GM23338 (cell line): ENCODE measurements around the gene NR4A1. TPM values are rescaled to one million over a fixed set of nuclear protein-coding genes. Genes with fewer than 3 reads are reported as not detected.

Source experiments
- ATAC-seq: fragments of 200-7000 bp; cut with Tn5 transposase; 3 replicates; pipeline ENCODE4 v1.9.1; 2020
- DNase-seq: peaks from one replicate; pipeline ENCODE4 v3.0.0-alpha.2; 2015; ENCODE audit warnings: low spot score
- H2AFZ ChIP-seq: fragments of 200-600 bp; sonication (generic); 2 replicates; pipeline ENCODE4 v1.8.0; 2016; ENCODE audit warnings: antibody characterized with exemption, mild to moderate bottlenecking, moderate library complexity
- H3F3A ChIP-seq: fragments of 200-600 bp; sonication (generic); replicated peaks from 2 replicates; pipeline ENCODE4 v1.8.0; 2017; ENCODE audit warnings: antibody characterized with exemption, mixed run types, low read depth
- H3K27ac ChIP-seq: fragments of 200-600 bp; sonication (generic); 2 replicates; pipeline ENCODE4 v1.6.1; 2016; ENCODE audit warnings: low read depth
- H3K27me3 ChIP-seq: fragments of 200-600 bp; sonication (generic); 2 replicates; pipeline ENCODE4 v1.8.0; 2016; ENCODE audit warnings: mild to moderate bottlenecking, mixed run types, moderate library complexity; ENCODE audit not compliant: insufficient read depth
- H3K36me3 ChIP-seq: fragments of 200-600 bp; sonication (generic); 2 replicates; pipeline ENCODE4 v1.8.0; 2016; ENCODE audit warnings: mild to moderate bottlenecking; ENCODE audit not compliant: insufficient read depth
- H3K4me1 ChIP-seq: fragments of 200-600 bp; sonication (generic); 2 replicates; pipeline ENCODE4 v1.8.0; 2016; ENCODE audit warnings: mild to moderate bottlenecking, moderate library complexity; ENCODE audit not compliant: insufficient read depth
- H3K4me2 ChIP-seq: fragments of 200-600 bp; sonication (generic); 2 replicates; pipeline ENCODE4 v1.7.1; 2017; ENCODE audit warnings: mixed run types
- H3K4me3 ChIP-seq: fragments of 200-600 bp; sonication (generic); 2 replicates; pipeline ENCODE4 v1.6.1; 2016; ENCODE audit warnings: mixed run types
- H3K79me2 ChIP-seq: fragments of 200-600 bp; sonication (generic); replicated peaks from 2 replicates; pipeline ENCODE4 v1.8.0; 2017; ENCODE audit warnings: mild to moderate bottlenecking; ENCODE audit not compliant: insufficient read depth
- H3K9me2 ChIP-seq: fragments of 200-600 bp; sonication (generic); 2 replicates; pipeline ENCODE4 v1.8.0; 2017; ENCODE audit not compliant: insufficient read depth
- H4K20me1 ChIP-seq: fragments of 200-600 bp; sonication (generic); replicated peaks from 2 replicates; pipeline ENCODE4 v1.8.0; 2017; ENCODE audit warnings: mild to moderate bottlenecking; ENCODE audit not compliant: insufficient read depth
- H3K27ac Mint-ChIP-seq: 2 replicates; pipeline ENCODE4 v1.8.0; 2020; ENCODE audit warnings: inconsistent platforms, mild to moderate bottlenecking, moderate library complexity, mixed read lengths
- H3K27me3 Mint-ChIP-seq: 3 replicates; pipeline ENCODE4 v1.8.0; 2022; ENCODE audit warnings: low read depth, mild to moderate bottlenecking, moderate library complexity, mixed read lengths, inconsistent platforms; ENCODE audit not compliant: insufficient read depth, poor library complexity
- H3K36me3 Mint-ChIP-seq: 3 replicates; pipeline ENCODE4 v1.8.0; 2021; ENCODE audit warnings: low read depth, mild to moderate bottlenecking, inconsistent platforms, moderate library complexity, mixed read lengths
- H3K4me1 Mint-ChIP-seq: 3 replicates; pipeline ENCODE4 v1.8.0; 2020; ENCODE audit warnings: mild to moderate bottlenecking, inconsistent platforms, mixed read lengths
- H3K4me3 Mint-ChIP-seq: 3 replicates; pipeline ENCODE4 v1.8.0; 2021; ENCODE audit warnings: moderate library complexity, mild to moderate bottlenecking, inconsistent platforms, mixed read lengths
- H3K9me3 Mint-ChIP-seq: 3 replicates; pipeline ENCODE4 v1.8.0; 2020; ENCODE audit warnings: moderate library complexity, mild to moderate bottlenecking, inconsistent platforms, mixed read lengths
- CREB1 ChIP-seq: fragments of 250-450 bp; sonication (Bioruptor Pico); IDR thresholded peaks from 2 replicates; pipeline ENCODE4 v1.5.0; 2020; ENCODE audit warnings: low read depth, mild to moderate bottlenecking, moderate library complexity
- EZH2 ChIP-seq: fragments of 200-600 bp; sonication (generic); IDR thresholded peaks from one replicate; pipeline ENCODE4 v1.8.0; 2017; ENCODE audit warnings: antibody characterized with exemption, mild to moderate bottlenecking, low read depth; ENCODE audit not compliant: unreplicated experiment
- JUNB ChIP-seq: IDR thresholded peaks from one replicate; pipeline ENCODE4 v1.6.1; 2016; ENCODE audit warnings: antibody characterized with exemption; ENCODE audit not compliant: unreplicated experiment
- NANOG ChIP-seq: IDR thresholded peaks from 2 replicates; pipeline ENCODE4 v1.6.1; 2016; ENCODE audit warnings: antibody characterized with exemption, borderline replicate concordance
- POLR2AphosphoS5 ChIP-seq: IDR thresholded peaks from 2 replicates; pipeline ENCODE4 v1.6.1; 2016; ENCODE audit warnings: antibody characterized with exemption, low read depth
- ZNF114 ChIP-seq: fragments of 250-450 bp; sonication (Bioruptor Pico); IDR thresholded peaks from 2 replicates; pipeline ENCODE4 v1.5.0; 2020; ENCODE audit warnings: mild to moderate bottlenecking, moderate library complexity
- polyA plus RNA-seq: library from polyadenylated mRNA; unstranded; fragments of >200 nt; fragmentation: Nextera tagmentation; extraction: Ambion mirVana; gene quantifications from 2 replicates; pipeline ENCODE4 v1.2.1, GENCODE V29; 2016
- total RNA-seq: library from RNA; depleted of rRNA; stranded (reverse); fragments of >200 nt; shearing (Covaris generic); gene quantifications from 2 replicates; pipeline ENCODE4 v1.2.3, GENCODE V29; 2014
- TF ChIP-seq, protein P1 (sequence below): fragments of 250-450 bp; sonication (Bioruptor Pico); IDR thresholded peaks from 2 replicates; pipeline ENCODE4 v1.5.0; 2020; ENCODE audit warnings: mild to moderate bottlenecking, moderate library complexity

Gene NR4A1
- total and polyA plus RNA-seq, 2 experiments from 2014 or later = 7.5 to 19.1 TPM

DNA sequence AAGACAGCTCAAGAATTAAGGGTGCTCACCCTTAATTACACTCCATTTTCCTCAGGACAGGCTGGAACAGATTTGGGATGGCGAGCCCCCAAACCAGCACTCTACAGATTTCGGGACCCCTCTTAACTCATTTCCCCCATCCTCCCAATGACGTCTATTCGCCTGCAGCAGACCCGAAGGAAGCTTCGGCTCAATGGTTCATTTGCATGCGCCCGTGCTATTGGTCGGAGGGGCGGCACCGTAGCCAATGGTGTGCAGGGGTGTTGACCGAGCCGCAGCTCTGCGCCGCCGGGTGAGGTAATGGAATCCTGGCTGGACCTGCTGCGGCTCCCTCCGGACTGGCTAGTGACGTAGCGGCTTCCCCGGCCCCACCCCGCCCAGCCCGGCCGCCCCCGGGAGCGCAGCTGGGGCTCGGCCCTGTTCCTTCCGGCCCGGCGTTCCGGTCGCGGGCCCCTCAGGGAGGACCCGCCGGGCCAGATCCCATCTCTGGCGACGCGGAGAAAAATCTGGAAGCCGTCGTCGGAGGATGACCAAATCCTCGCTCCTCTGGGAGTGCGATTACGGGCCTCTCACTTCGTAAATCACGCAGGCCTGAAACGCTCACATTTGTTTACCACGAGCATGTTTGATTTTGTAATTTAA is 18.3 kb upstream of the NR4A1 start:
- no peaks in the 10 kb centered on the region for H3K9me3 Mint-ChIP-seq
- H3K9me2 ChIP-seq = no peaks in the 10 kb centered on the region
- ATAC-seq (peak; percentile 89), DNase-seq (peak; percentile 98)
- peaks cover 15% of the 10 kb centered on the region for H3K4me1 ChIP-seq
- peak overlapping the region; percentile 51 for H3K4me3 ChIP-seq
- peak overlapping the region; percentile 77 for H3K4me2 ChIP-seq
- H4K20me1 ChIP-seq = no peaks in the 10 kb centered on the region
- peak overlapping the region; percentile 11; the same call in 1 of the 2 replicates for H2AFZ ChIP-seq
- no peaks in the 10 kb centered on the region for H3K79me2 ChIP-seq
- peaks cover 44% of the 10 kb centered on the region for H3K27me3 Mint-ChIP-seq
- H3K36me3 ChIP-seq = no peaks in the 10 kb centered on the region
- peaks cover 45% of the 10 kb centered on the region for H3K27me3 ChIP-seq
- peak overlapping the region; percentile 72 for H3K4me3 Mint-ChIP-seq
- peaks cover 7% of the 10 kb centered on the region; the same call in 1 of the 2 replicates for H3F3A ChIP-seq
- TF ChIP-seq ZNF114 = no peak
- TF ChIP-seq POLR2AphosphoS5 = peak; percentile 72
- TF ChIP-seq, protein P1, sequence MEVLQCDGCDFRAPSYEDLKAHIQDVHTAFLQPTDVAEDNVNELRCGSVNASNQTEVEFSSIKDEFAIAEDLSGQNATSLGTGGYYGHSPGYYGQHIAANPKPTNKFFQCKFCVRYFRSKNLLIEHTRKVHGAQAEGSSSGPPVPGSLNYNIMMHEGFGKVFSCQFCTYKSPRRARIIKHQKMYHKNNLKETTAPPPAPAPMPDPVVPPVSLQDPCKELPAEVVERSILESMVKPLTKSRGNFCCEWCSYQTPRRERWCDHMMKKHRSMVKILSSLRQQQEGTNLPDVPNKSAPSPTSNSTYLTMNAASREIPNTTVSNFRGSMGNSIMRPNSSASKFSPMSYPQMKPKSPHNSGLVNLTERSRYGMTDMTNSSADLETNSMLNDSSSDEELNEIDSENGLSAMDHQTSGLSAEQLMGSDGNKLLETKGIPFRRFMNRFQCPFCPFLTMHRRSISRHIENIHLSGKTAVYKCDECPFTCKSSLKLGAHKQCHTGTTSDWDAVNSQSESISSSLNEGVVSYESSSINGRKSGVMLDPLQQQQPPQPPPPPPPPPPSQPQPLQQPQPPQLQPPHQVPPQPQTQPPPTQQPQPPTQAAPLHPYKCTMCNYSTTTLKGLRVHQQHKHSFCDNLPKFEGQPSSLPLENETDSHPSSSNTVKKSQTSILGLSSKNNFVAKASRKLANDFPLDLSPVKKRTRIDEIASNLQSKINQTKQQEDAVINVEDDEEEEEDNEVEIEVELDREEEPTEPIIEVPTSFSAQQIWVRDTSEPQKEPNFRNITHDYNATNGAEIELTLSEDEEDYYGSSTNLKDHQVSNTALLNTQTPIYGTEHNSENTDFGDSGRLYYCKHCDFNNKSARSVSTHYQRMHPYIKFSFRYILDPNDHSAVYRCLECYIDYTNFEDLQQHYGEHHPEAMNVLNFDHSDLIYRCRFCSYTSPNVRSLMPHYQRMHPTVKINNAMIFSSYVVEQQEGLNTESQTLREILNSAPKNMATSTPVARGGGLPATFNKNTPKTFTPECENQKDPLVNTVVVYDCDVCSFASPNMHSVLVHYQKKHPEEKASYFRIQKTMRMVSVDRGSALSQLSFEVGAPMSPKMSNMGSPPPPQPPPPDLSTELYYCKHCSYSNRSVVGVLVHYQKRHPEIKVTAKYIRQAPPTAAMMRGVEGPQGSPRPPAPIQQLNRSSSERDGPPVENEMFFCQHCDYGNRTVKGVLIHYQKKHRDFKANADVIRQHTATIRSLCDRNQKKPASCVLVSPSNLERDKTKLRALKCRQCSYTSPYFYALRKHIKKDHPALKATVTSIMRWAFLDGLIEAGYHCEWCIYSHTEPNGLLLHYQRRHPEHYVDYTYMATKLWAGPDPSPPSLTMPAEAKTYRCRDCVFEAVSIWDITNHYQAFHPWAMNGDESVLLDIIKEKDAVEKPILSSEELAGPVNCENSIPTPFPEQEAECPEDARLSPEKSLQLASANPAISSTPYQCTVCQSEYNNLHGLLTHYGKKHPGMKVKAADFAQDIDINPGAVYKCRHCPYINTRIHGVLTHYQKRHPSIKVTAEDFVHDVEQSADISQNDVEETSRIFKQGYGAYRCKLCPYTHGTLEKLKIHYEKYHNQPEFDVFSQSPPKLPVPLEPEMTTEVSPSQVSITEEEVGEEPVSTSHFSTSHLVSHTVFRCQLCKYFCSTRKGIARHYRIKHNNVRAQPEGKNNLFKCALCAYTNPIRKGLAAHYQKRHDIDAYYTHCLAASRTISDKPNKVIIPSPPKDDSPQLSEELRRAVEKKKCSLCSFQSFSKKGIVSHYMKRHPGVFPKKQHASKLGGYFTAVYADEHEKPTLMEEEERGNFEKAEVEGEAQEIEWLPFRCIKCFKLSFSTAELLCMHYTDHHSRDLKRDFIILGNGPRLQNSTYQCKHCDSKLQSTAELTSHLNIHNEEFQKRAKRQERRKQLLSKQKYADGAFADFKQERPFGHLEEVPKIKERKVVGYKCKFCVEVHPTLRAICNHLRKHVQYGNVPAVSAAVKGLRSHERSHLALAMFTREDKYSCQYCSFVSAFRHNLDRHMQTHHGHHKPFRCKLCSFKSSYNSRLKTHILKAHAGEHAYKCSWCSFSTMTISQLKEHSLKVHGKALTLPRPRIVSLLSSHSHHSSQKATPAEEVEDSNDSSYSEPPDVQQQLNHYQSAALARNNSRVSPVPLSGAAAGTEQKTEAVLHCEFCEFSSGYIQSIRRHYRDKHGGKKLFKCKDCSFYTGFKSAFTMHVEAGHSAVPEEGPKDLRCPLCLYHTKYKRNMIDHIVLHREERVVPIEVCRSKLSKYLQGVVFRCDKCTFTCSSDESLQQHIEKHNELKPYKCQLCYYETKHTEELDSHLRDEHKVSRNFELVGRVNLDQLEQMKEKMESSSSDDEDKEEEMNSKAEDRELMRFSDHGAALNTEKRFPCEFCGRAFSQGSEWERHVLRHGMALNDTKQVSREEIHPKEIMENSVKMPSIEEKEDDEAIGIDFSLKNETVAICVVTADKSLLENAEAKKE (CRISPR knock-in tag) = no peak
- no peak for TF ChIP-seq JUNB
- TF ChIP-seq CREB1 = peak; percentile 88
- TF ChIP-seq NANOG = no peak
- no peak for TF ChIP-seq EZH2
- H3K4me1 Mint-ChIP-seq = peaks cover 34% of the 10 kb centered on the region
- H3K27ac Mint-ChIP-seq = peak overlapping the region; percentile 77
- no peaks in the 10 kb centered on the region for H3K36me3 Mint-ChIP-seq
- H3K27ac ChIP-seq = peak overlapping the region; percentile 85; the same call in 1 of the 2 replicates
